KMS-11 (cell line): Measurements from ENCODE around the gene CRADD.

Experiments
- H2AFZ ChIP-seq: fragments of 200-600 bp; sonication (generic); 2 replicates; pipeline ENCODE4 v1.6.1; 2016; ENCODE audit warnings: antibody characterized with exemption, mixed run types, low read depth
- H3K27ac ChIP-seq: fragments of 200-600 bp; sonication (generic); 2 replicates; pipeline ENCODE4 v1.6.1; 2016; ENCODE audit warnings: mild to moderate bottlenecking, mixed run types
- H3K27me3 ChIP-seq: fragments of 200-600 bp; sonication (generic); 2 replicates; pipeline ENCODE4 v1.6.1; 2017; ENCODE audit warnings: mild to moderate bottlenecking, low read depth, mixed run types, moderate library complexity; ENCODE audit not compliant: insufficient read depth
- H3K36me3 ChIP-seq: fragments of 200-600 bp; sonication (generic); 2 replicates; pipeline ENCODE4 v1.6.1; 2017; ENCODE audit warnings: mild to moderate bottlenecking, mixed run types; ENCODE audit not compliant: insufficient read depth
- H3K4me1 ChIP-seq: fragments of 200-600 bp; sonication (generic); 2 replicates; pipeline ENCODE4 v1.6.1; 2016; ENCODE audit warnings: mild to moderate bottlenecking, low read depth, mixed run types; ENCODE audit not compliant: poor library complexity, severe bottlenecking
- H3K4me2 ChIP-seq: fragments of 200-600 bp; sonication (generic); 2 replicates; pipeline ENCODE4 v1.7.0; 2016; ENCODE audit warnings: mild to moderate bottlenecking, mixed run types
- H3K4me3 ChIP-seq: fragments of 200-600 bp; sonication (generic); IDR thresholded peaks from 2 replicates; pipeline ENCODE4 v1.6.1; 2017; ENCODE audit warnings: low read depth, low read length, mixed read lengths; ENCODE audit not compliant: insufficient read depth
- H3K79me2 ChIP-seq: fragments of 200-600 bp; sonication (generic); 2 replicates; pipeline ENCODE4 v1.6.1; 2016; ENCODE audit warnings: low read depth, mixed run types; ENCODE audit not compliant: insufficient read depth
- H3K9ac ChIP-seq: fragments of 200-600 bp; sonication (generic); 2 replicates; pipeline ENCODE4 v1.6.1; 2016; ENCODE audit warnings: mild to moderate bottlenecking, mixed run types
- H4K20me1 ChIP-seq: fragments of 200-600 bp; sonication (generic); 2 replicates; pipeline ENCODE4 v1.6.1; 2016; ENCODE audit warnings: mild to moderate bottlenecking, mixed run types; ENCODE audit not compliant: insufficient read depth
- CTCF ChIP-seq: fragments of 200-600 bp; sonication (generic); conservative IDR thresholded peaks from 2 replicates; pipeline ENCODE4 v1.6.1; 2017; ENCODE audit warnings: low read depth, mild to moderate bottlenecking, antibody characterized with exemption, low read length, moderate library complexity, mixed read lengths

CRADD gene

GRCh38 chr12:93706387-93706786, 29.2 kb downstream of the CRADD start:
- Histone ChIP-seq H3K27me3 (no peaks in the 10 kb centered on the region), H4K20me1 (no peaks in the 10 kb centered on the region), H3K79me2 (no peaks in the 10 kb centered on the region), H3K9ac (no peak overlapping the region), H3K4me3 (no peak overlapping the region), H2AFZ (no peak overlapping the region), H3K4me1 (peaks cover 5% of the 10 kb centered on the region), H3K27ac (no peak overlapping the region), H3K36me3 (no peaks in the 10 kb centered on the region), H3K4me2 (no peak overlapping the region)
- TF ChIP-seq CTCF: no peak

- Histone ChIP-seq H3K27me3 (no peaks in the 10 kb centered on the region), H2AFZ (no peak overlapping the region), H4K20me1 (no peaks in the 10 kb centered on the region), H3K79me2 (no peaks in the 10 kb centered on the region), H3K27ac (no peak overlapping the region), H3K36me3 (no peaks in the 10 kb centered on the region), H3K4me3 (no peak overlapping the region), H3K4me2 (no peak overlapping the region), H3K4me1 (peaks cover 5% of the 10 kb centered on the region), H3K9ac (no peak overlapping the region)
- TF ChIP-seq CTCF: no peak
Measured at GRCh38 chr12:93706824-93707223, 29.6 kb downstream of the CRADD start.

GRCh38 chr12:93707836-93708235, 30.7 kb downstream of the CRADD start:
- Histone ChIP-seq H3K9ac (no peak overlapping the region), H3K4me1 (peaks cover 5% of the 10 kb centered on the region), H3K27ac (no peak overlapping the region), H3K79me2 (no peaks in the 10 kb centered on the region), H3K4me2 (no peak overlapping the region), H4K20me1 (no peaks in the 10 kb centered on the region), H3K4me3 (no peak overlapping the region), H3K27me3 (no peaks in the 10 kb centered on the region), H2AFZ (no peak overlapping the region), H3K36me3 (no peaks in the 10 kb centered on the region)
- no peak for TF ChIP-seq CTCF

DNA sequence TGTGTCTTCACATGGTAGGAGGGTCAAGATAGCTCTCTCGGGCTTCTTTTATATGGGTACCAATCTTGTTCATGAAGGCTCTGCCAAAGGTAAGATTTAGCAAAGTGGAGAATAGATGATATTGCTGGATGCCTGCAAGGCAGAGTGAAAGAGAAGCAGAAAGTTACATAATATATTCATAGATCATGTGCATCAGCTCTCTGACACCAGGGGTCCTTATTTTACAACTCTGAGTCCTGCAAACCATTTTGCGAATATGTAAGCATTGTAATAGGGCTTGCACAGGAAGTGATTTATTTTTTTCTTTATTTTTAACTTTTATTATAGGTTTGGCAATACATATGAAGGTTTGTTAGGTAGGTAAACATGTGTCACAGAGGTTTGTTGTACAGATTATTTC, 31.8 kb downstream of the CRADD start:
- H3K36me3 ChIP-seq: no peaks in the 10 kb centered on the region
- no peak overlapping the region for H3K4me2 ChIP-seq

More for the DNA sequence above, 31.8 kb downstream of the CRADD start:
- no peak overlapping the region for H3K4me3 ChIP-seq
- no peak overlapping the region for H2AFZ ChIP-seq
- H3K27ac ChIP-seq: no peak overlapping the region
- no peaks in the 10 kb centered on the region for H3K79me2 ChIP-seq
- no peak overlapping the region for H3K9ac ChIP-seq
- H3K4me1 ChIP-seq: peaks cover 5% of the 10 kb centered on the region
- TF ChIP-seq CTCF: no peak
- H4K20me1 ChIP-seq: no peaks in the 10 kb centered on the region
- H3K27me3 ChIP-seq: no peaks in the 10 kb centered on the region
